Esophagus squamous epithelium (tissue), 5 donors: ENCODE measurements around the gene SPSB4. TPM values are rescaled to one million over a fixed set of nuclear protein-coding genes. Genes with fewer than 3 reads are reported as not detected.

Experiments
- DNase-seq: peaks from one replicate; lab custom pipeline; 2025; lab: John Stamatoyannopoulos, UW
- H3K27ac ChIP-seq, 4 donors: fragments of 200-600 bp; sonication (generic); one replicate each; pipeline ENCODE4 v1.5.1; 2016 to 2019; ENCODE audit warnings: mild to moderate bottlenecking in 1 of 4
- H3K27me3 ChIP-seq, 4 donors: fragments of 200-600 bp; sonication (generic); 1 replicate in 3 of 4; 2 replicates in 1 of 4; pipeline versions ENCODE4 v1.5.1 to v1.6.0; 2017 to 2021; ENCODE audit warnings: antibody characterized with exemption in 1 of 4
- H3K36me3 ChIP-seq, 3 donors: fragments of 200-600 bp; sonication (generic); one replicate each; pipeline ENCODE4 v1.5.1; 2016 to 2019
- H3K4me1 ChIP-seq, 3 donors: fragments of 200-600 bp; sonication (generic); one replicate each; pipeline ENCODE4 v1.5.1; 2017 to 2019
- H3K4me3 ChIP-seq, 4 donors: fragments of 200-600 bp; sonication (generic); 1 replicate in 3 of 4; 2 replicates in 1 of 4; pipeline ENCODE4 v1.5.1; 2016 to 2019; ENCODE audit warnings: mild to moderate bottlenecking in 2 of 4, moderate library complexity in 1 of 4
- H3K9me3 ChIP-seq, 3 donors: fragments of 200-600 bp; sonication (generic); one replicate each; pipeline ENCODE4 v1.5.1; 2016 to 2019
- CTCF ChIP-seq, 6 experiments: fragments of 450-650 bp in 4 of 6; fragments of 200-600 bp in 2 of 6; sonication (generic) in 2 of 6; IDR thresholded peaks; one replicate each; pipeline ENCODE4 v1.5.1; 2016 to 2019; ENCODE audit warnings: antibody characterized with exemption in 6 of 6, mild to moderate bottlenecking in 4 of 6, moderate library complexity in 4 of 6
- POLR2A ChIP-seq, 4 donors: fragments of 450-650 bp; IDR thresholded peaks; one replicate each; pipeline ENCODE4 v1.6.1; 2017; ENCODE audit warnings: antibody characterized with exemption in 4 of 4, mild to moderate bottlenecking in 4 of 4, moderate library complexity in 3 of 4
- WGBS, 2 donors: methylation state at CpG; one replicate each; pipeline ENCODE4 v1.1.5; 2018; 5-methylcytosine and 5-hydroxymethylcytosine counted together
- intact Hi-C: fragments of 100-400 bp; cut with DNase I; formaldehyde crosslinking; loops from one replicate; pipeline ENCODE4 v1.15.0; 2022
- total RNA-seq, 4 donors: library from RNA; depleted of rRNA; stranded (reverse); fragments of >200 nt; gene quantifications; one replicate each; pipeline ENCODE4 v1.1.0, GENCODE V29; 2016
- donor health status: DM: yes; HTN: yes; CAD: no.

Gene SPSB4
- total RNA-seq, 4 donors from 2014 or later = not detected

GRCh38 chr3:141020143-141020830 lies 30.9 kb upstream of the SPSB4 start:
- Histone ChIP-seq H3K27me3 (peaks cover 0 to 4% (median 1%) of the 10 kb centered on the region in 4 donors), H3K4me3 (no peak overlapping the region), H3K27ac (no peak overlapping the region), H3K9me3 (no peaks in the 10 kb centered on the region), H3K36me3 (no peaks in the 10 kb centered on the region), H3K4me1 (no peaks in the 10 kb centered on the region)
- intact Hi-C loops = no loop called here
- TF ChIP-seq POLR2A (IDR thresholded peaks at IDR 0.05) = no peak
- TF ChIP-seq CTCF (IDR thresholded peaks at IDR 0.05) = no peak
- DNase-seq = no peak
- WGBS, 2 donors = 60 to 74% methylated on average over 5 of the region's 5 CpGs

- DNase-seq = no peak
- Histone ChIP-seq H3K36me3 (no peaks in the 10 kb centered on the region), H3K27ac (no peak overlapping the region), H3K27me3 (peaks cover 0 to 4% (median 1%) of the 10 kb centered on the region in 4 donors), H3K4me1 (no peaks in the 10 kb centered on the region), H3K4me3 (no peak overlapping the region), H3K9me3 (no peaks in the 10 kb centered on the region)
- TF ChIP-seq POLR2A (IDR thresholded peaks at IDR 0.05) (no peak), CTCF (IDR thresholded peaks at IDR 0.05) (no peak)
- intact Hi-C loops = no loop called here
- WGBS, 2 donors = 81 to 97% methylated on average over 3 to 4 of the region's 4 CpGs
Observed at GRCh38 chr3:141021261-141021660, 29.9 kb upstream of the SPSB4 start.

- TF ChIP-seq CTCF (IDR thresholded peaks at IDR 0.05) (no peak), POLR2A (IDR thresholded peaks at IDR 0.05) (no peak)
- intact Hi-C loops = no loop called here
Observed at GRCh38 chr3:141030296-141030695, 20.9 kb upstream of the SPSB4 start.

GRCh38 chr3:141039589-141039988 lies 11.6 kb upstream of the SPSB4 start:
- intact Hi-C loops = no loop called here
- Histone ChIP-seq H3K36me3 (no peaks in the 10 kb centered on the region), H3K4me3 (no peak overlapping the region), H3K27ac (no peak overlapping the region), H3K27me3 (peaks cover 0 to 34% (median 0%) of the 10 kb centered on the region in 4 donors), H3K9me3 (no peaks in the 10 kb centered on the region), H3K4me1 (no peaks in the 10 kb centered on the region)
- 30 to 31% methylated on average over 5 of the region's 5 CpGs for WGBS, 2 donors
- no peak for TF ChIP-seq CTCF (IDR thresholded peaks at IDR 0.05)
- TF ChIP-seq POLR2A (IDR thresholded peaks at IDR 0.05) = no peak
- DNase-seq = no peak

More at GRCh38 chr3:141030296-141030695, 20.9 kb upstream of the SPSB4 start:
- DNase-seq = no peak
- no peaks in the 10 kb centered on the region for H3K4me1 ChIP-seq
- 92 to 100% methylated on average over 3 to 7 of the region's 22 CpGs for WGBS, 2 donors
- H3K9me3 ChIP-seq = no peaks in the 10 kb centered on the region
- H3K4me3 ChIP-seq = no peak overlapping the region
- no peaks in the 10 kb centered on the region for H3K27me3 ChIP-seq
- no peak overlapping the region for H3K27ac ChIP-seq
- no peaks in the 10 kb centered on the region for H3K36me3 ChIP-seq

GRCh38 chr3:141044695-141045641 lies 6.2 kb upstream of the SPSB4 start:
- H3K27ac ChIP-seq = no peak overlapping the region
- H3K4me3 ChIP-seq = no peak overlapping the region
- no peak for TF ChIP-seq POLR2A (IDR thresholded peaks at IDR 0.05)
- no peak for TF ChIP-seq CTCF (IDR thresholded peaks at IDR 0.05)
- DNase-seq = no peak
- intact Hi-C loops = no loop called here
- H3K4me1 ChIP-seq = no peaks in the 10 kb centered on the region
- WGBS, 2 donors = 67% methylated on average over 4 of the region's 4 CpGs
- no peaks in the 10 kb centered on the region for H3K36me3 ChIP-seq
- H3K9me3 ChIP-seq = no peaks in the 10 kb centered on the region
- peaks cover 0 to 57% (median 0%) of the 10 kb centered on the region in 4 donors for H3K27me3 ChIP-seq
